Suprapubic skin (tissue), 4 donors: ENCODE data around the gene PLXNA2. TPM values are rescaled to one million over a fixed set of nuclear protein-coding genes. Genes with fewer than 3 reads are reported as not detected.

Experiments used
- DNase-seq, 2 donors: peaks; one replicate each; pipeline ENCODE4 v3.0.0-alpha.2; 2019; ENCODE audit warnings: low spot score in 2 of 2
- H3K27ac ChIP-seq: fragments of 200-600 bp; sonication (generic); one replicate; pipeline ENCODE4 v1.5.1; 2019
- H3K27me3 ChIP-seq: fragments of 200-600 bp; sonication (generic); one replicate; pipeline ENCODE4 v1.5.1; 2019
- H3K36me3 ChIP-seq: fragments of 200-600 bp; sonication (generic); one replicate; pipeline ENCODE4 v1.5.1; 2019
- H3K4me1 ChIP-seq: fragments of 200-600 bp; sonication (generic); one replicate; pipeline ENCODE4 v1.5.1; 2019
- H3K4me3 ChIP-seq: fragments of 200-600 bp; sonication (generic); one replicate; pipeline ENCODE4 v1.5.1; 2019; ENCODE audit warnings: mild to moderate bottlenecking
- H3K9me3 ChIP-seq: fragments of 200-600 bp; sonication (generic); one replicate; pipeline ENCODE4 v1.5.1; 2019
- CTCF ChIP-seq, 2 donors: fragments of 200-600 bp in 1 of 2; fragments of 450-650 bp in 1 of 2; sonication (generic) in 1 of 2; IDR thresholded peaks; one replicate each; pipeline ENCODE4 v1.5.1; 2016 to 2019; ENCODE audit warnings: antibody characterized with exemption in 2 of 2, mild to moderate bottlenecking in 1 of 2, moderate library complexity in 1 of 2
- EP300 ChIP-seq: sonication (generic); formaldehyde crosslinking; IDR thresholded peaks from one replicate; pipeline ENCODE4 v1.6.1; 2017; ENCODE audit warnings: antibody characterized with exemption
- POLR2A ChIP-seq, 2 donors: fragments of 450-650 bp; IDR thresholded peaks; one replicate each; pipeline ENCODE4 v1.6.1; 2017; ENCODE audit warnings: antibody characterized with exemption in 2 of 2, mild to moderate bottlenecking in 2 of 2, moderate library complexity in 2 of 2
- POLR2AphosphoS5 ChIP-seq, 3 donors: sonication (generic); formaldehyde crosslinking; IDR thresholded peaks; one replicate each; pipeline ENCODE4 v1.6.1; 2017; ENCODE audit warnings: antibody characterized with exemption in 3 of 3
- WGBS: methylation state at CpG from one replicate; pipeline ENCODE4 v1.1.5; 2018; 5-methylcytosine and 5-hydroxymethylcytosine counted together
- total RNA-seq, 4 donors: library from RNA; depleted of rRNA; stranded (reverse); fragments of >200 nt; gene quantifications; one replicate each; pipeline ENCODE4 v1.1.0, GENCODE V29; 2016

The PLXNA2 gene
- total RNA-seq, 4 donors from 2014 or later: 35.3 to 53.9 (median 45.7) TPM

DNA sequence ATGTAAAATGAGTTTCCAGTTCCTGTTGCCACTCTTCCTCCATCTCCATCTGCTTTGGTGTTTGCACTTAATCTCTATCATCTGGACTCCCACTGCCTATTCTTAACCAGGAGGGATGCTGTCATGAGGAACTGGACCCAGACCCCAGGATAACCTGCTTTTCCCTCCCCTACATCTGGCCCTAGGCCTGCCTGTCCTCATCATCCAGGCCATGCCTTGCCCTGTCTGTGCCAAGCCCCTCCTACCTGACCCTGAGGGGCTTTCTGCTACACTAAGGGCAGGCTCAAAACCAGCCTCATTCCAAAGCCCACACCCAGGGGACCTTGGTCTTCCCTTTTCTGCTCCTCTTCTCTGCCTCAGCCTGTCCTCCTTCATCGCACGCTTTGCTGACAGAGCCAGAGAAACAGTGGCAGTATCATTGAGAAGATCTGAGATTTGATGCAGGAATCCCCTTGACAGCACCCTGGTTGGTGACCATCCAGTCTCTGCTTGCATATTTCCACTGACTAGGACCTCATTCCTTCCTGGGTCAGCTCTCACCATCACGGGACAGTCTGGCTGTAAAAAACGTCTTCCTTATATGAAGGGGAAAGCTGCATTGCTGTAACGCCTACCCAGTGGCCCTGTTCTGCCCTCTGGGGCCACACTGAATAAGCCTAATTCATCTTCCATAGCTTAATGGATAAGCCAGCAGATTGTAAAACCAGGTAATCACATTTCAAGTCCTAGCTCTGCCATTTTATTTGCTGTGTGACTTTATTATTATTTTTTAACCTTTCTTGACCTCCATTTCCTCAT, 38.8 kb downstream of the PLXNA2 start:
- WGBS: 88% methylated on average over 5 of the region's 5 CpGs
- H3K27ac ChIP-seq: peak overlapping the region; percentile 64
- no peak overlapping the region for H3K4me3 ChIP-seq
- H3K27me3 ChIP-seq: no peaks in the 10 kb centered on the region
- no peak for DNase-seq
- H3K4me1 ChIP-seq: peaks cover 82% of the 10 kb centered on the region
- TF ChIP-seq EP300: no peak
- no peak for TF ChIP-seq CTCF (IDR thresholded peaks at IDR 0.05)
- no peaks in the 10 kb centered on the region for H3K9me3 ChIP-seq
- no peaks in the 10 kb centered on the region for H3K36me3 ChIP-seq

DNA sequence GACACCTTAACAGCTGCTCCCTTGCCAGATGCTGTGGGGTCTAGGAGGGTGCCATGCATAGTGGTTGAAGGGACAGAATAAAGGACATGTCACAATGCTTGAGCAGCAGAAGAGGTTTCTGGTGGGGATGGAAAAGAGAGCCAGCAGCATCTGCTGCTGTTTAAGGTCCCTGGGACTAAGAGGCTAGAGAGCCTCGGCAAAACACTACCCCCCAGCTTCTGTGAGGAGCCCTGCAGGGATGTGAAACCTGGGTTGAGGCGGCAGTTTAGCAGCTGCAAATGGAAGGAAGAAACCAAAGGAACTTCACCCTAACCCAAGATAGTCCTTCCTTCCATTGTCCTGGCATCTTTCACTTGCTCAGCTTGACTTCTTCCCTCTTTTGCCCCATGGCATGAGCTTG, 39.4 kb downstream of the PLXNA2 start:
- peaks cover 82% of the 10 kb centered on the region for H3K4me1 ChIP-seq
- DNase-seq: no peak
- no peaks in the 10 kb centered on the region for H3K27me3 ChIP-seq
- no peak overlapping the region for H3K4me3 ChIP-seq
- peak overlapping the region; percentile 64 for H3K27ac ChIP-seq
- TF ChIP-seq POLR2A (IDR thresholded peaks at IDR 0.05) (no peak), CTCF (IDR thresholded peaks at IDR 0.05) (peak in 1 of 2 donors; percentile 9), EP300 (no peak)
- 55% methylated on average over 2 of the region's 2 CpGs for WGBS
- no peaks in the 10 kb centered on the region for H3K9me3 ChIP-seq
- no peaks in the 10 kb centered on the region for H3K36me3 ChIP-seq

DNA sequence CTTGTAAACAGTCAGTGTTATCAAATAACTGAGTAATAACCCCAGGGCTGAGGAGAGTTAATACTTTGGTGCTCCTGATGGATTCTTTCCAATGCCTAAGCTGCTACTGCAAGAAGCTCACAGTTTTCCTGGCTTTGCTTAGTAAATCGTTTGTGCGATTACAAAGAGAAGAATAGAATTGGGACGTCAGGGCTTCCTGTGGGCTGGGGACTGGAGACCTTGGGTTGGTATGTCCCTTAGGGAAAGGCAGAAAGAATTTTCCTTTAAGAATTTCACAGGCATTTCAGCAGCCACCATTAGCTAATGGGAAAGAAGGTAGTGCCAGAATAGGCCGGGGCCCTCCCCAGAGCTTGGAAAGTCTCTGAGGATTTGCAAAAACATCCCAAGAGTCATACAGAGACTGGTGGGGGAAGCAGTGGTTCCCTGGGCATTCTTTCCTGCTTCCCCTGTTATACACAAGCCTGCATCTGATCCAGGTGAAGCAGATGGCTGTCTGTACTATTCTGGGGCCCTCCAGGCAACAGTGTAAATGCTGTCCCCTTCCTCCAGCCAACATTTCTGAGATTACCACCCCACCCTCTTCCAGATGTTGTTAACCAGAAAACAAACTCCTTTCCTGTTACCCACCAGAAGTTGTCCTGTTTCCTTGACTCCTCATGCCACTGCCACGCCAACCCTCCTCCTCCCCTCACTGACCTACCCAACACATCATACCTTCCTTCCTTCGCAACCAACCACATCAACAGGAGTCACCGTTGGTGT, 40.2 kb downstream of the PLXNA2 start:
- no peak for TF ChIP-seq EP300
- TF ChIP-seq POLR2A (IDR thresholded peaks at IDR 0.05): no peak
- TF ChIP-seq POLR2AphosphoS5 (IDR thresholded peaks at IDR 0.05): no peak
- TF ChIP-seq CTCF (IDR thresholded peaks at IDR 0.05): no peak

DNA sequence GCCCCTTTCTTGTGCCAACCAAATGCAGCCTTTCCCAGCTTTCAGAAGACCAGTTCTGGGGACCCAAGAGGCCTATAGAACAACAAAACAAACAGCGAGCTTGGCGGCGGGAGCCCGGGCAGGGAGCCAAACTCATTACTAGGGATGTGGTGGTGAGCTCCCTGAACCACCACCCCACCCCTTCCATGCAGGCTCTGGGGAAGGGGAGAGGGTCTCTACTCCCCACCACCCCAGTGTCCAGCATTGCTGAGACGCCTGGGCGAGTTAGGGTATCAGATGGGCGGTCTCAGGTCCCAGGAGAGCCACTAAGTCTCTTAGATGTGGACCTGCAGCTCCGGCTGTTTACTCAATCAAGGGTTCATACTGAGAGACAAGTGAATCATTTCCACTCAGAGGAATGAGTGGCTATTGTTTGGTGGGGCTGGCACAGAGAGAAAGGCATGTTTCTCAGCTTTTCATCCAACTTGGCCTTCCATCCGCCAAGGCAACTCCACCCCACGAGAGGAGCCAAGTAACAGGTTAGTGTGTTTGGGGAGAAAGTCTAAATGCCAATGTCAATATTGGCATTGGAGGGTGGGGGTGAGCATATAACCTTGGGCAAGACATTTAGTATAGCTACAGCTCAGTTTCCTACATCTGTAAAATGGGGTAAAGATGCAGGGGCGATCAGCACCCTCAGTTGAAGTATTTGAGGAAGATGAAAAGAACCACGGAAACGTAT, 40.9 kb downstream of the PLXNA2 start:
- Histone ChIP-seq H3K27me3 (no peaks in the 10 kb centered on the region), H3K4me1 (peaks cover 68% of the 10 kb centered on the region), H3K4me3 (no peak overlapping the region), H3K9me3 (no peaks in the 10 kb centered on the region), H3K27ac (peak overlapping the region; percentile 64), H3K36me3 (no peaks in the 10 kb centered on the region)
- DNase-seq: no peak
- WGBS: 37% methylated on average over 11 of the region's 13 CpGs
- TF ChIP-seq POLR2A (IDR thresholded peaks at IDR 0.05): no peak
- TF ChIP-seq POLR2AphosphoS5 (IDR thresholded peaks at IDR 0.05): no peak
- no peak for TF ChIP-seq CTCF (IDR thresholded peaks at IDR 0.05)
- TF ChIP-seq EP300: no peak

More for the DNA sequence above, 40.2 kb downstream of the PLXNA2 start:
- DNase-seq: no peak
- H3K4me3 ChIP-seq: no peak overlapping the region
- no peaks in the 10 kb centered on the region for H3K36me3 ChIP-seq
- H3K4me1 ChIP-seq: peaks cover 75% of the 10 kb centered on the region
- 34% methylated on average over 7 of the region's 7 CpGs for WGBS
- H3K27me3 ChIP-seq: no peaks in the 10 kb centered on the region
- H3K9me3 ChIP-seq: no peaks in the 10 kb centered on the region
- H3K27ac ChIP-seq: peak overlapping the region; percentile 64
